Left ventricle myocardium inferior (tissue), 1 donor: Measurements from ENCODE around the gene RBP3. TPM values are rescaled to one million over a fixed set of nuclear protein-coding genes. Genes with fewer than 3 reads are reported as not detected.

Source experiments
- DNase-seq: peaks from one replicate; pipeline ENCODE4 v3.0.0-alpha.2; 2020
- H3K27ac ChIP-seq: fragments of 200-600 bp; replicated peaks from 2 replicates; pipeline ENCODE4 v1.8.0; 2021
- H3K27me3 ChIP-seq: fragments of 200-600 bp; 2 replicates; pipeline ENCODE4 v1.8.0; 2021; ENCODE audit warnings: low read depth
- H3K36me3 ChIP-seq: fragments of 200-600 bp; 2 replicates; pipeline ENCODE4 v1.8.0; 2021
- H3K4me1 ChIP-seq: fragments of 200-600 bp; 2 replicates; pipeline ENCODE4 v1.8.0; 2021
- H3K4me3 ChIP-seq: fragments of 200-600 bp; 2 replicates; pipeline ENCODE4 v1.8.0; 2021; ENCODE audit warnings: mild to moderate bottlenecking, moderate library complexity
- H3K9me3 ChIP-seq: fragments of 200-600 bp; replicated peaks from 2 replicates; pipeline ENCODE4 v1.8.0; 2021
- intact Hi-C: fragments of 100-400 bp; cut with micrococcal nuclease; formaldehyde crosslinking; loops from one replicate; pipeline ENCODE4 v1.11.0; 2022
- total RNA-seq: library from RNA; stranded (reverse); fragmentation: NEBNext Ultra II Directional; extraction: Animal tissue kit (Norgen Biotek cat#: 25700); gene quantifications from one replicate; pipeline ENCODE4 v1.2.1, GENCODE V29; 2021
- TF ChIP-seq, protein P1 (sequence below): fragments of 200-600 bp; IDR thresholded peaks from 2 replicates; pipeline ENCODE4 v1.8.0; 2021; ENCODE audit warnings: antibody characterized with exemption, mild to moderate bottlenecking, borderline replicate concordance
- donor health status: DM: no; HTN: yes; CAD: no; lungs with severe emphysema.

The RBP3 gene
- total RNA-seq, 1 donor from 2014 or later = not detected

DNA sequence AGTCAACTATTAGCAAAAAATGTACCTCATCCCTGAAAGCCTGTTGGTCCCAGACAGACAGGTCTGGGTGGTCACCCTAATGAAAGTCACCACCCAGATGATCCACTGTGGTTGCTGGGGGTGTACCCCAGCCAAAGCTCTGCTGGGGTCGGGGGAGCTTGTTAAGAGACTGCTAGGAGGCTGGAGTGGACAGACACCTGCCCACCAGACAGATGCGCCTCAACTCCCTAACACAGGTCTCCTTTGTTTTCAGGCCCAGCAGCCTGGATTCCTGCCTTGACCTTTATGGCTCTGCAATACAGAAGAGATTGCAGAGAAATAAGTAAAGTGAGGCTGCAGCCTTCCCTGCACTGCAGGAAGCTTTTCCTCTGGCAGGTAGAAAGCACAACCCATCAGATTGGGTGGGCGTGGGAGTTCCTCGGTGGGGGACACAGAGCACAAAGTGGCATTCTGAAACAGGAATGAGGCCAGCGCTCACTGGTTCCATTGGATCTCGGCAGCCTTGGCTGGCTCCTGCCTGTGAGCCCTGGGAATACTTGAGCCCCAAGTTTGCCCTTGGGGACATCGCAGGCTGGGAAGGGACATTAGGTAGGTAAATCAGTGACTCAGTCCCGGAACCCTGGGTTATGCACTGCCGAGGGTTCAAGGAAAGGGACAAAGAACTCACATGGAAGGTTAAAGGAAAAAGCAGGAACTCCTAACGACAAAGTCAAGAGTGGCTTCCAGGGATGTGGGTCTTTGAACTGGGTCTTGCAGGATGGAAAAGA, 53.9 kb downstream of the RBP3 start:
- DNase-seq = no peak
- Histone ChIP-seq H3K27ac (peak overlapping the region; percentile 50), H3K36me3 (no peaks in the 10 kb centered on the region), H3K9me3 (peaks cover 6% of the 10 kb centered on the region), H3K27me3 (peaks cover 3% of the 10 kb centered on the region), H3K4me1 (peaks cover 20% of the 10 kb centered on the region), H3K4me3 (no peak overlapping the region)
- TF ChIP-seq, protein P1, sequence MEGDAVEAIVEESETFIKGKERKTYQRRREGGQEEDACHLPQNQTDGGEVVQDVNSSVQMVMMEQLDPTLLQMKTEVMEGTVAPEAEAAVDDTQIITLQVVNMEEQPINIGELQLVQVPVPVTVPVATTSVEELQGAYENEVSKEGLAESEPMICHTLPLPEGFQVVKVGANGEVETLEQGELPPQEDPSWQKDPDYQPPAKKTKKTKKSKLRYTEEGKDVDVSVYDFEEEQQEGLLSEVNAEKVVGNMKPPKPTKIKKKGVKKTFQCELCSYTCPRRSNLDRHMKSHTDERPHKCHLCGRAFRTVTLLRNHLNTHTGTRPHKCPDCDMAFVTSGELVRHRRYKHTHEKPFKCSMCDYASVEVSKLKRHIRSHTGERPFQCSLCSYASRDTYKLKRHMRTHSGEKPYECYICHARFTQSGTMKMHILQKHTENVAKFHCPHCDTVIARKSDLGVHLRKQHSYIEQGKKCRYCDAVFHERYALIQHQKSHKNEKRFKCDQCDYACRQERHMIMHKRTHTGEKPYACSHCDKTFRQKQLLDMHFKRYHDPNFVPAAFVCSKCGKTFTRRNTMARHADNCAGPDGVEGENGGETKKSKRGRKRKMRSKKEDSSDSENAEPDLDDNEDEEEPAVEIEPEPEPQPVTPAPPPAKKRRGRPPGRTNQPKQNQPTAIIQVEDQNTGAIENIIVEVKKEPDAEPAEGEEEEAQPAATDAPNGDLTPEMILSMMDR = no peak
- intact Hi-C loops = no loop called here

DNA sequence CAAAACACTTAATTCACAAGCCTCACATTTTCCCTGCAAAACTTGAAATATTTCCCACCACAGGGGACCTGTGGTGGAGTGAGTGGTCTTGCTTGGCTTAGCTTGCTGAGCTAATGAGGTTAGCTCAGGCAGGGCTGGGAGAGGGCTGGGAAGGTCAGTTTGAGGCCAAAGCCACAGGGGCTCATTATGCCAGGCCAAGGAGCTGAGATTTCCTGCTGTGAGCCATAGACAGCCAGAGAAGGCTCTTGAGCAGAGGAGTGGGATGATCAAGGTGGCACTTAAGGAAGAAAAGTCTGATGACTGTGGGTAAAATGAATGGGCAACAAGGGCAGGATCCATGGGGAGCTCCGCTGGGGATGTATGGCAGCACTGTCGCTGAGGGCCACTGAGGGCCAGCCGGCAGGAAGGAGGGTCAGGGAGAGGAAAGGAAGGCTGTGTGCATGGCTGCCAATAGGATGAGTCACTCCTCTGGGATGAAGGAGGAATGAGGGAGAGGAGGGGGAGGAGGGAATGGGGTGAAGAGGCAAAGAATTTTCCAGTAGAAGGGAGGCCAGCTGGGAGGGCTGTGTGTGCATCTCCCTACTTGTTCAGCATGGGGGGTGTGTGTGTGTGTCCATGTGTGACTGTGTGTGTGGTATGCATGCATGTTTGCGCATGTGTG, 54.6 kb downstream of the RBP3 start:
- TF ChIP-seq, protein P1 = no peak
- no peak overlapping the region for H3K4me3 ChIP-seq
- H3K36me3 ChIP-seq = no peaks in the 10 kb centered on the region
- peak; percentile 49 for DNase-seq
- peaks cover 20% of the 10 kb centered on the region for H3K4me1 ChIP-seq
- peaks cover 6% of the 10 kb centered on the region for H3K9me3 ChIP-seq
- no peaks in the 10 kb centered on the region for H3K27me3 ChIP-seq
- intact Hi-C loops = no loop called here
- peak overlapping the region; percentile 50 for H3K27ac ChIP-seq

DNA sequence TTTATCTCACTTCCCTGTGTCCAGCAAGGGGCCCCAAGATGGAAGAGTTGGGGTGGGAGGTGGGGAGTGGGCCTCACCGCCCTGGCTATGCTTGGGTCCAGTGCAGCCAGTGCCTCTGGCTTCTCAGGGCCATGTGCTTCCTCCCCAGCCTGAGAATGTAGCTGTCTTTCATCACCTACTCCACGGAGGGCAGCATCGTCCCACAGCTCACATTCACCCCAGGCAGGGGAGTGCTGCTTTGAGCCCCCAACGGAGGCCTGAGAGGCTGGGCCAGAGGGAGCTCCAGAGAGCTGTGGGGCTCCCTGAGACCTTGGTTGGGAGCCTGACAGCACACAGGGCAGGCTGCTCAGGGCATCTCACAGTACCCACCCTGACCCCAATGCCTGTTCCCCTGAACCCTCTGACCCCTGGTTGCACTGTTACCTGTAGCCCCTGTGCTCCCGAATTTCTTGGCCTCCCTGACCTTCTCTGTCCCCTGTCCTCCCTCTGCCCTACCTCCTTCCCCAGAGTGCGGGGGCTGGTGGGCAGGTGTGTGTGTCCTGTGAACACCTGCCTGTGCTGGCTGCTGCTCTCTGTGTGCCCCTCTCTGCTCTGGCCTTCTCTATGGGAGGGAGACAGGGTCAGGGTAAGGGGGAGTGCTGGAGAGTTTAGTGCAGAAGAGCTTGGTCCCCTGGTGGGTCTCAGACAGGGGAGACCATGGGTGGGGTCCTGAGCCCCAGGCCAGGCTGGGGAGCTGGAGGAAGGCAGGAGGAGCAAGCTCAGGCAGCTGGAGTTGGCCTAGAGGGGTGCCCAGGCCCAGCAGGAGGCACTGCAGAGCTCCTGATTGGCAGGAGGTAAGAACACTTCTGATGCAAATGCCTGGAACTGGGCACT, 55.5 kb downstream of the RBP3 start:
- DNase-seq = no peak
- H3K27ac ChIP-seq = no peak overlapping the region
- H3K36me3 ChIP-seq = no peaks in the 10 kb centered on the region
- H3K27me3 ChIP-seq = no peaks in the 10 kb centered on the region
- H3K9me3 ChIP-seq = no peaks in the 10 kb centered on the region
- TF ChIP-seq, protein P1 = no peak
- no peak overlapping the region for H3K4me3 ChIP-seq
- H3K4me1 ChIP-seq = peaks cover 20% of the 10 kb centered on the region
- intact Hi-C loops = no loop called here

DNA sequence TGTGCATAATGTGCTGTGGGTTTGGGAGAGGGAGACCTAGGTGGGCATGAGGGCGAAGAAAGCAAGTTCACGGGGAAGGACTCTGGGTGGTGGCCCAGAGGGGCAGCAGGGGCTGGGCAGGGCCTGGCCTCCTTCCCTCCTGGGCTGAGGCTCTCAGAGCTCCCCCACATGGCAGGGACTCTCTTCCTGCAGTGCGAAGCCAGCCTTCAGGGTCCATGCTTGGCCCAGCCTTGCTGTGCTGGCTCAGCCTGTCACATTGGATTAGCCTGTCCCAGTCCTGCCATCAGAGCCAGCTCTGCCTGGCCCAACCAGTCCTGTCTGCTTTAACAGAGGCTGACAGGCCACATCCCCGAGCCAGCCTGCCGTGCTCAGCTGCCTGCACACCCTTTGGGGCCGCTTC, 56.3 kb downstream of the RBP3 start:
- Histone ChIP-seq H3K27me3 (no peaks in the 10 kb centered on the region), H3K4me3 (no peak overlapping the region), H3K27ac (no peak overlapping the region), H3K36me3 (no peaks in the 10 kb centered on the region), H3K4me1 (peaks cover 20% of the 10 kb centered on the region), H3K9me3 (no peaks in the 10 kb centered on the region)
- no peak for DNase-seq
- TF ChIP-seq, protein P1 = no peak
- intact Hi-C loops = no loop called here

DNA sequence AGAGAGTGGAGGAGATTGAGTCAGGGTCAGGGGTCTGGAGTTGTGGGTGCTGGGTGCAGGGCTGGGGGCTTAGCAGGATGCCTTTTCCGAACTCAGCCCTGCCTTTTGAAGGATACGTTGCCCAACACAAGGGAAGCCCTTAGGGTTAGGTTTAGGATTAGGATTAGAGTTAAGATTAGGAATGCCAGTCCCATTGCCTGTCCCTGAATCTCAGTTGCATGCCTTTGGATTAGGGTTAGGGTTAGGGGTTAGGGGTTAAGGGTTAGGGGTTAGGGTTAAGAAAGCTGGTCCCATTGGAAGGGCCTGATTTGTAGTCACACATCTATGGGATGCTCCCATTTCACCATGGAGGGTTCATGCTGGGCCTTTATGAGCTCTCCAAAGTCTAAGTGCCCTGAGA, 56.8 kb downstream of the RBP3 start:
- no peaks in the 10 kb centered on the region for H3K27me3 ChIP-seq
- intact Hi-C loops = no loop called here

More for the DNA sequence above, 56.8 kb downstream of the RBP3 start:
- Histone ChIP-seq H3K9me3 (no peaks in the 10 kb centered on the region), H3K27ac (no peak overlapping the region), H3K36me3 (no peaks in the 10 kb centered on the region), H3K4me1 (peaks cover 20% of the 10 kb centered on the region), H3K4me3 (no peak overlapping the region)
- TF ChIP-seq, protein P1 = no peak
- DNase-seq = no peak
